Activated CD4-positive, alpha-beta T cell treated with anti-CD3 and anti-CD28 coated beads for 48 hours (primary cell): Measurements from ENCODE around the gene PRELP.

Source experiments
- DNase-seq: peaks from one replicate; pipeline ENCODE4 v3.0.0-alpha.2; 2020

Gene PRELP

GRCh38 chr1:203527013-203527412 lies 51.4 kb downstream of the PRELP start:
- DNase-seq, result no peak

- DNase-seq, result no peak
These were observed 52.5 kb downstream of the PRELP start for GRCh38 chr1:203528063-203528462.

GRCh38 chr1:203528976-203529835 lies 53.6 kb downstream of the PRELP start:
- no peak for DNase-seq

- DNase-seq, result no peak
These were observed 55.5 kb downstream of the PRELP start for GRCh38 chr1:203531063-203531462.

GRCh38 chr1:203534012-203534411 lies 58.4 kb downstream of the PRELP start:
- DNase-seq, result no peak

- no peak for DNase-seq
These were observed 58.9 kb downstream of the PRELP start for GRCh38 chr1:203534526-203534925.

GRCh38 chr1:203536575-203536974 lies 61.0 kb downstream of the PRELP start:
- no peak for DNase-seq

GRCh38 chr1:203536980-203537455 lies 61.4 kb downstream of the PRELP start:
- DNase-seq, result no peak

GRCh38 chr1:203537806-203538464 lies 62.3 kb downstream of the PRELP start:
- no peak for DNase-seq

GRCh38 chr1:203538726-203539125 lies 63.1 kb downstream of the PRELP start:
- DNase-seq, result no peak

- DNase-seq, result no peak
These were observed 64.4 kb downstream of the PRELP start for GRCh38 chr1:203539831-203540546.
